K562 (cell line): ENCODE data around the gene SLC7A14. TPM values are rescaled to one million over a fixed set of nuclear protein-coding genes. Genes with fewer than 3 reads are reported as not detected.

Experiments
- ATAC-seq: fragments of 200-7000 bp; cut with Tn5 transposase; 3 replicates; pipeline ENCODE4 v1.9.1; 2020; ENCODE audit warnings: moderate library complexity
- BruUV-seq: library from RNA; stranded (reverse); fragments of 400-500 nt; replicated peaks from 2 replicates; lab custom pipeline; 2021; lab: Mats Ljungman, UMichigan
- CTCF ChIA-PET: fragments of 300-600 bp; formaldehyde crosslinking; extraction: SDS; loops from one replicate; lab custom pipeline; 2021; ENCODE audit warnings: low intra/inter-chr PET ratio; lab: Yijun Ruan, JAX
- POLR2A ChIA-PET: fragments of 300-600, 350-650 bp; sonication (Branson Sonifier 250); formaldehyde crosslinking; extraction: SDS; loops from one replicate; lab custom pipeline; 2021; ENCODE audit warnings: antibody characterized with exemption, inconsistent platforms; lab: Yijun Ruan, JAX
- DNase-seq, 4 experiments: peaks; one replicate each; pipeline versions ENCODE4 v3.0.0 to v3.0.0-alpha.2; 2011 to 2018; ENCODE audit warnings: low spot score in 3 of 4, mixed read lengths in 3 of 4; ENCODE audit errors: extremely low read depth in 1 of 4
- FAIRE-seq: peaks from 2 replicates; lab custom pipeline; 2011; peaks lifted over from hg19 to GRCh38; lab: Jason Lieb, UNC
- H2AFZ ChIP-seq: 2 replicates; pipeline ENCODE4 v1.6.0; 2011; ENCODE audit warnings: low read depth, low read length, control low read depth, inconsistent platforms
- H3K27ac ChIP-seq: fragments of 200-600 bp; 3 replicates; pipeline ENCODE4 v1.8.0; 2011; ENCODE audit warnings: low read depth, mild to moderate bottlenecking, control low read depth, inconsistent platforms, low read length, moderate library complexity, mixed read lengths; ENCODE audit errors: extremely low read depth
- H3K27me3 ChIP-seq, 2 experiments: fragments of 300-600 bp in 1 of 2; 2 replicates in 1 of 2; 3 replicates in 1 of 2; pipeline versions ENCODE4 v1.6.0 to v1.8.0; 2011; ENCODE audit warnings: inconsistent platforms in 2 of 2, low read length in 2 of 2, mild to moderate bottlenecking in 1 of 2, mixed read lengths in 1 of 2, moderate library complexity in 1 of 2; ENCODE audit not compliant: control insufficient read depth in 2 of 2, insufficient read depth in 2 of 2
- H3K36me3 ChIP-seq: fragments of 300-600 bp; 3 replicates; pipeline ENCODE4 v1.8.0; 2011; ENCODE audit warnings: mild to moderate bottlenecking, low read length, inconsistent platforms; ENCODE audit not compliant: control insufficient read depth, insufficient read depth
- H3K4me1 ChIP-seq, 2 experiments: fragments of 200-600 bp in 1 of 2; replicated peaks in 1 of 2; 2 replicates in 1 of 2; 3 replicates in 1 of 2; pipeline versions ENCODE4 v1.5.1 to v1.8.0; 2011; ENCODE audit warnings: inconsistent platforms in 2 of 2, low read length in 2 of 2, mild to moderate bottlenecking in 1 of 2, mixed read lengths in 1 of 2, moderate library complexity in 1 of 2; ENCODE audit not compliant: control insufficient read depth in 2 of 2, insufficient read depth in 2 of 2
- H3K4me2 ChIP-seq: 2 replicates; pipeline ENCODE4 v1.6.1; 2011; ENCODE audit warnings: low read length, control low read depth, inconsistent platforms, mixed read lengths; ENCODE audit not compliant: insufficient read depth
- H3K4me3 ChIP-seq: fragments of 200-600 bp; sonication (generic), shearing (Covaris generic); 2 replicates; pipeline ENCODE4 v1.5.1; 2016; ENCODE audit warnings: control low read depth, inconsistent platforms
- H3K79me2 ChIP-seq: fragments of 200-600 bp; 3 replicates; pipeline ENCODE4 v1.8.0; 2011; ENCODE audit warnings: low read length, inconsistent platforms; ENCODE audit not compliant: control insufficient read depth, insufficient read depth
- H3K9ac ChIP-seq, 2 experiments: 2 replicates each; pipeline versions ENCODE4 v1.6.0 to v1.6.1; 2011; ENCODE audit warnings: low read depth in 2 of 2, low read length in 2 of 2, control low read depth in 1 of 2, inconsistent platforms in 1 of 2, mild to moderate bottlenecking in 1 of 2, mixed read lengths in 1 of 2; ENCODE audit not compliant: insufficient read depth in 1 of 2
- H3K9me1 ChIP-seq: one replicate; pipeline ENCODE4 v1.6.0; 2011; ENCODE audit warnings: inconsistent platforms, mild to moderate bottlenecking, low read length, moderate library complexity; ENCODE audit not compliant: control insufficient read depth, insufficient read depth
- H3K9me3 ChIP-seq: replicated peaks from 2 replicates; pipeline ENCODE4 v1.5.1; 2011; ENCODE audit warnings: low read depth, low read length, inconsistent platforms; ENCODE audit not compliant: control insufficient read depth, insufficient read depth
- H4K20me1 ChIP-seq: replicated peaks from 2 replicates; pipeline ENCODE4 v1.6.1; 2011; ENCODE audit warnings: low read length, inconsistent platforms, mixed read lengths; ENCODE audit not compliant: control insufficient read depth, insufficient read depth
- CHD1 ChIP-seq: fragments of 200-600 bp; sonication (generic); IDR thresholded peaks from one replicate; pipeline ENCODE4 v1.6.1; 2012; ENCODE audit warnings: mild to moderate bottlenecking, moderate library complexity, low read length, inconsistent platforms
- KAT7 ChIP-seq: sonication (generic); formaldehyde crosslinking; IDR thresholded peaks from 2 replicates; pipeline ENCODE4 v1.8.0; 2022; ENCODE audit warnings: missing genetic modification reagents, mild to moderate bottlenecking, borderline replicate concordance
- PREB ChIP-seq: sonication (generic); formaldehyde crosslinking; IDR thresholded peaks from 2 replicates; pipeline ENCODE4 v1.8.1; 2023; ENCODE audit warnings: mild to moderate bottlenecking, missing genetic modification reagents
- SMAD2 ChIP-seq: fragments of 150-350 bp; IDR thresholded peaks from 2 replicates; pipeline ENCODE4 v1.6.1; 2014; ENCODE audit warnings: low read depth, mild to moderate bottlenecking, low read length
- SNAPC5 ChIP-seq: fragments of 250-450 bp; sonication (Bioruptor Pico); IDR thresholded peaks from 2 replicates; pipeline ENCODE4 v1.8.0; 2021; ENCODE audit warnings: moderate library complexity, mild to moderate bottlenecking, inconsistent platforms
- ZHX1 ChIP-seq: fragments of 150-350 bp; conservative IDR thresholded peaks from 2 replicates; pipeline ENCODE4 v1.6.1; 2014; ENCODE audit warnings: low read length
- ZNF280A ChIP-seq: fragments of 450-650 bp; IDR thresholded peaks from 2 replicates; pipeline ENCODE4 v1.6.1; 2018; ENCODE audit warnings: mild to moderate bottlenecking, low read depth; ENCODE audit not compliant: partially characterized antibody
- ZNF398 ChIP-seq: fragments of 250-450 bp; sonication (Bioruptor Pico); IDR thresholded peaks from 2 replicates; pipeline ENCODE4 v1.8.0; 2021; ENCODE audit warnings: moderate library complexity, mild to moderate bottlenecking, inconsistent platforms
- ZNF707 ChIP-seq: fragments of 250-450 bp; sonication (Bioruptor Pico); conservative IDR thresholded peaks from 2 replicates; pipeline ENCODE4 v1.8.0; 2022; ENCODE audit warnings: inconsistent platforms, mild to moderate bottlenecking, moderate library complexity
- WGBS: fragments of 100-300 bp; shearing (Covaris generic); methylation state at CpG from one replicate; pipeline ENCODE4 v1.1.6; 2016; ENCODE audit warnings: low coverage, mixed read lengths; ENCODE audit not compliant: insufficient coverage; ENCODE audit errors: missing lambda C conversion rate; 5-methylcytosine and 5-hydroxymethylcytosine counted together
- in situ Hi-C: fragments of 300-500 bp; cut with MboI; formaldehyde crosslinking; loops from 4 replicates; pipeline ENCODE4 v1.15.0; 2018; ENCODE audit warnings: inconsistent platforms, mixed read lengths
- intact Hi-C: fragments of 100-400 bp; cut with micrococcal nuclease; formaldehyde crosslinking; loops from 2 replicates; pipeline ENCODE4 v1.14.2; 2022
- polyA plus RNA-seq, 8 experiments: library from polyadenylated mRNA; depleted of rRNA in 4 of 8; stranded (reverse) in 5 of 8; unstranded in 3 of 8; fragments of >200 nt; fragmentation: Nextera tagmentation in 2 of 8; fragmentation: Illumina TruSeq in 1 of 8; extraction: Ambion mirVana in 2 of 8; extraction: Trizol in 1 of 8; gene quantifications; 2 replicates each; pipeline versions ENCODE4 v1.2.1 to v1.2.3, GENCODE V29; 2011 to 2014; ENCODE audit warnings: inconsistent platforms in 1 of 8, missing spikeins in 1 of 8
- total RNA-seq, 7 experiments: library from RNA; depleted of rRNA in 6 of 7; stranded (reverse); fragments of >200 nt in 6 of 7; fragmentation: Illumina TruSeq in 2 of 7; extraction: Trizol in 2 of 7; gene quantifications; 2 replicates each; pipeline versions ENCODE4 v1.2.1 to v1.2.3, GENCODE V29; 2011 to 2021; ENCODE audit warnings: low replicate concordance in 1 of 7

SLC7A14 gene
- total and polyA plus RNA-seq, 9 of the 15 experiments (the other 6 are each of a cell fraction or from before 2014, with no cell fraction given) = not detected

GRCh38 chr3:170600005-170600624, 14.2 kb upstream of the SLC7A14 start:
- H3K4me1 ChIP-seq = no peaks in the 10 kb centered on the region
- no peaks in the 10 kb centered on the region for H3K9me1 ChIP-seq
- 17% methylated on average over 4 of the region's 4 CpGs for WGBS
- no peaks in the 10 kb centered on the region for H3K27me3 ChIP-seq
- no peaks in the 10 kb centered on the region for H3K9me3 ChIP-seq
- H3K4me2 ChIP-seq = no peak overlapping the region
- intact Hi-C loops = no loop called here
- no peak overlapping the region for H3K27ac ChIP-seq
- no peaks in the 10 kb centered on the region for H3K36me3 ChIP-seq
- CTCF ChIA-PET = no interaction called here
- H3K79me2 ChIP-seq = no peaks in the 10 kb centered on the region
- H4K20me1 ChIP-seq = no peaks in the 10 kb centered on the region
- no peak for ATAC-seq
- H3K9ac ChIP-seq = no peak overlapping the region
- BruUV-seq = no TSS peak
- FAIRE-seq = no peak
- POLR2A ChIA-PET = no interaction called here
- H3K4me3 ChIP-seq = no peak overlapping the region
- DNase-seq = no peak
- no peak overlapping the region for H2AFZ ChIP-seq
- in situ Hi-C loops = no loop called here
- TF ChIP-seq ZHX1 (no peak), CHD1 (no peak), ZNF280A (no peak), KAT7 (no peak), PREB (CRISPR knock-in tag) (no peak), SMAD2 (no peak), ZNF398 (no peak), SNAPC5 (CRISPR knock-in tag) (no peak), ZNF707 (CRISPR knock-in tag) (no peak)
